GM21737 (cell line): Measurements from ENCODE around the gene CLTA.

ENCODE experiments used
- ATAC-seq: cut with Tn5 transposase; IDR thresholded peaks from one replicate; pipeline ENCODE4 v1.9.1; 2021; ENCODE audit warnings: mild to moderate bottlenecking, moderate library complexity; ENCODE audit not compliant: unreplicated experiment

CLTA gene, protein sequence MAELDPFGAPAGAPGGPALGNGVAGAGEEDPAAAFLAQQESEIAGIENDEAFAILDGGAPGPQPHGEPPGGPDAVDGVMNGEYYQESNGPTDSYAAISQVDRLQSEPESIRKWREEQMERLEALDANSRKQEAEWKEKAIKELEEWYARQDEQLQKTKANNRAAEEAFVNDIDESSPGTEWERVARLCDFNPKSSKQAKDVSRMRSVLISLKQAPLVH

DNA sequence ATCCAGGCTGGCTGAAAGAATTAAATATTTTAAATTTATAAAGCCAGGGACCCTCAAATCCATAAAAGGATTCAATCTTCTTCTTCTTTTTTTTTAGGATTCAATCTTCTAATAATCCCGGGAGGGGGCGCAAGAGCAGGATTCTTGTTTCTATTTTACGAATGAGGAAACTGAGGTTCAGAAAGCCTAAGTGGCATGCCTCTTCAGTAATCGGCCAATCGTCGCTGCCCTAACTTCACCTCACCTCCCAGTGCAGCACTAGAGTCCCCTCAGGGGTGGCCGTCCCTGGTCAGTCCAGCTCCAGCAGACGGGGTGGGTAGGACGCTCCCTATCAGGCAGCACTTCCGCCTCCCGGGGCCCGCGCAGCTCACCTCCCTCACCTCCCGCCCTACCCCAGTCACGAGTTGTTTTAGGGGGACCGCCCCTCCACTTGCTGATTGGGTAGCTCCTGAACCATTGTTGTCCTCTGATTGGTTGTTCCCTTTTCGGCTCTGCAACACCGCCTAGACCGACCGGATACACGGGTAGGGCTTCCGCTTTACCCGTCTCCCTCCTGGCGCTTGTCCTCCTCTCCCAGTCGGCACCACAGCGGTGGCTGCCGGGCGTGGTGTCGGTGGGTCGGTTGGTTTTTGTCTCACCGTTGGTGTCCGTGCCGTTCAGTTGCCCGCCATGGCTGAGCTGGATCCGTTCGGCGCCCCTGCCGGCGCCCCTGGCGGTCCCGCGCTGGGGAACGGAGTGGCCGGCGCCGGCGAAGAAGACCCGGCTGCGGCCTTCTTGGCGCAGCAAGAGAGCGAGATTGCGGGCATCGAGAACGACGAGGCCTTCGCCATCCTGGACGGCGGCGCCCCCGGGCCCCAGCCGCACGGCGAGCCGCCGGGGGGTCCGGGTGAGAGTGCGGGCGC, at the start of gene CLTA:
TSS of gene CLTA (plus strand) at position 534 of the 902 bp plus-strand sequence. CDS start at position 670, 136 bp downstream.
- peak; percentile 93 for ATAC-seq

DNA sequence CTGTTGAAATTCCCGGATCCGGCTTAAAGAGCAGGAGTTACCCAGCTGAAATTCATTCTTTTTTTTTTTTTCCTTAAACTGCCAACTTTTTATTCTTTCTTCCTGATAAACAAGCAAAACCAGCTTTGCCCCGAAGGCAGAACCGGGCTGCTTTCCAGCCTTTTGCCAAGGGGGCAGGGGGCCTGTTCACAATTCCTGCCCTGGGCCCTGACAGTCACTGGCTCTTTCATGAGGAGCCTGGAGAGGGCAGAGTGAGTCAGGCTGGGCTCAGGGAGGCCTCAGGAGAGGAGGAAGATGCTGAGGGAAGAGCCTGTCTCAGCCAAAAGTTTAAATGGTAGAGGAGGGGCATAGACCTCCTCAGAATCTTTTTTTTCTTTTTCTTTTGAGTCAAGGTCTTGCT, 49.4 kb upstream of the CLTA start:
- no peak for ATAC-seq

DNA sequence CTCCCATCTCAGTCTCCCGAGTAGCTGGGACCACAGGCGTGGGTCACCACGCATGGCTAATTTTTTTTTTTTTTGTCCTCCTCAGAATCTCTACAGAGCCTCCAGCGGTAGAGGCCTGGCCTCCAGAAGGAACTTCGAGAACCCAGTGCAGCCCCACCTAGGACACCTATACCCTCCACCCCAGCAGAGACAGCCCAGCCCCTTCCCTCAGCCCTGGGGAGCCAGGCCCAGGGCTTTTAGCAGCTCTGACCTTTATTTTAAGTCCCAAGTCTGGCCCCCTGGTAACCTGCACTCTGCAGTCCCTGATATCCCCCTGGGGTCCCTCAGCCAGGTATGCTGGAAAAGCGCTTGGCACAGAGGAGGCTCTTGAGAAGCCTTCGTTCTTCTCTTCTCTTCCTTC, 49.0 kb upstream of the CLTA start:
- ATAC-seq: no peak

DNA sequence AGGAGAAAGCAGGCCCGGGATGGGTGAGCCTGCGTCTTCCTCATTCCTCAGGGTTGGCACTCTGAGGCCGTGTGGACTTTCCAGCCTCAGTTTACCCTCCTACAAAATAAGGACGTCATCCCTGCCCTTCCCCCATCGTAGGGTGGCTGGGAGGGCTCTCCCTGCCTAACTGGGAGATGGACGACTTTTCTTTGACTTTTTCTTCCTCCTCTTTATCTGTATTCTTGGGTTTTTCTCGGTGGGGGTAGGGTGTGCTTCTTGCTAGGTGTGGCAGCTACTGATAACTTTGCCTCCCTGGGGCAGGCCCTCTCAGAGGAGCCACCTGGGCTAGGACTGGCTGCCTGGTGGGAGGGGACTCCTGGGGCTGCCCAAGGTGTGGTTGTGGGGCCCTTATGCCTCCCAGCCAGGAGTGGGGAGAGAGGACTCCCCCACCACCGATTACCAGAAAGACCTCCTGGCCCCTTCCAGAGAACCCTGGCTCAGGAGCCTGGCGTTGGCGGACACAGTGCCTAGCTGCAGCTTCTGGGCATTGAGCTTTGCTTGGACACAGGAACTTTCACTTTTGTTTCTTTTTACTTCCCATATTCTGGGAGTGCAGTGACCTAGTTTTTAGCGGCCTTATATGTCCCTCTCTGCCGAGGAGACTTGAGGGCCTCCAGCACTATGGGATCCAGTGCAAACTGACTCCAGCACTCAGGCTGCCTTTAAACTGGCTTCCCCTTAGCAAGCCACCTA, 48.0 kb upstream of the CLTA start:
- no peak for ATAC-seq

DNA sequence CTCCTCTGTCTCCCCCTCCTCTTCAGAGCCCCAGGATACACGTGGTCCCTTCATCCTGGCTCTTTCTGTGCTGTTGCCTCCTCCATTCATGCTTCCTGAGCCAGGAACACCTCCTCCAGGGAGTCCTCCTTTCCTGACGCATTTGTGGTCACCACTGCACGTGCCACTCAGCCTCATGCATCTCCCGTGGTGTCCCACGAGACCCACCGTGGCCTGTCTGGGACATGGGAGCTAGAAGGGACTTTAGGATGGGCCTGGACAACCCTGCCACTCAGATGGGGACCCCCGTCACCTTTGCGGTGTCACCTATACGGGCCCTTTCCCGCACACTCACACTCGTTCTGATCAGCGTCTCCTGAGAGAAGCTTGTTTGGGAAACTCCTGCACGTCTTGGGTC, 47.5 kb upstream of the CLTA start:
- no peak for ATAC-seq

DNA sequence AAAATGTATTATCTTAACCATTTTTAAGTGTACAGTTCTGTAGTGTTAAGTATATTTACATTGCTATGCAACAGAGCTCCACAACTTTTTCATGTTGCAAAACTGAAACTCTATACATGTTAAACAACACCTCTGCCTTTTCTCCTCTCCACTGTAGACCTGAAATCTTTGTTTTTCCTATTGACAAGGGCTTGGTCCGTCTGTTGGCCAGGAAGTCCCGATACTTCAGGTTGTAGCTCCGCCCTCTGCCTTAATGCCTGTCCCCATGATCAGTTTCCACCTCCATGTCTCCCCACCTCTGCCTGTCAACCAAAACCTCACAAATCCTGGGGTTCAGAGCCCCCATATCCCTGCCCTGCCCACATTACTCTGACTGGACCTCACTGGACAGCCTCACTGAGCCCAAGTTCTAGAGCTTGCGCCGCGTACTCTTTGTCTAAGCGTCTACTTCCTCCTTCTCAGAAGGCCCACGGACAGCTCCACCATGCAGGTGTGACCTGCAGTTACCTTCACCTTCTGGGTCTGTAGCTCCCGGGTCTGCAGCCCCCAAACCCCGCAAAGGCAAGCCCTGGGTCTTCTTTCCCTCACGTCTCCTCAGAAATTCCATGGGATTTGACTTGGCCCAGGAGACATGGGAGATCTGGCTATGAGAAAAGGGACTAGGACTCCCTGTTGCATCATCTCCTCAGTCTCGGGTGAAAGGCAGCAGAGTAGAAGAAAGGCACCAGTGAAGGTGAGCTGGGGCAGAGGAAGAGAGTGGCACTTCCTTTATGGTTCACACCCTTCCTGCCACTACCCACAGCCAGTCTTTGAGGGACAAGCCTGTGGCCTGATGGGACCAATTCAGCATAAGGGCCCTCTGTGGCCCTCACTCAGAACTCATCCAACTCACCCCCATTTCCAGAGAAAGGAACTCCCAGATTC, 46.1 kb upstream of the CLTA start:
- no peak for ATAC-seq

DNA sequence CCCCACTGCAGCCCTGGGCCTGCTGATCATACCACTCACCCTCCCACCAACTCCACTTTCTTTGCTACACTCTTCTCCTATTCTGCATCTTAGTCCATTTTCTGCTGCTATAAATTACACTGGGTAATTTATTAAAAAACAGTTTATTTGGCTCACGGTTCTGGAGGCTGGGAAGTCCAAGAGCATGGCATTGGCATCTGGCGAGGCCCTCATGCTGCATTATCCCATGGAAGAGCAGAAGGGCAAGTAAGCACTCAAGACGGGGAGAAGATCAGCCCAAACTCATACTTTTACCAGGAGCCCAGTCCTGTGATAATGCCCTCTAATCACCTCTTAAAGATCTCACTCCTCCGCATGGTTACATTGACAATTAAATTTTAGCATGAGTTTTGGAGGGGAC, 44.8 kb upstream of the CLTA start:
- ATAC-seq: no peak

DNA sequence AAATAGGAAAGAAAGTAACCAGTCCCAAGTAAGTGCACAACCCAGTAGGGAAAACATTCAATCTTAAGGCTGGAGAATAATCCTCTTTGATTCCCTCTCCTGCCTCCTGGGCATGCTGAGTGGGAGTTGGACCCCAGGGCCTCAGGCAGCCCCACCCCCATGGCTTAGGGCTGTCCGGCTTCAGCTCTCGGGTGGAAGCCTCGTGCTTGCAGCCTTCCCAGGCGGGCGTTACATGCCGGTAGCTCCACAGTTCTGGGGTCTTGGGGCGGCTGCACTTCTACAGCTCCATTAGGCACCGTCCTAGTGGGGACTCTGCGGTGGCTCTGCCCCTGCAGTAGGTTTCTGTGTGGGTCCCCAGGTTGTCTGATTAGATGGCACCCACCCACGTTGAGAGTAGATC, 44.1 kb upstream of the CLTA start:
- ATAC-seq: no peak

DNA sequence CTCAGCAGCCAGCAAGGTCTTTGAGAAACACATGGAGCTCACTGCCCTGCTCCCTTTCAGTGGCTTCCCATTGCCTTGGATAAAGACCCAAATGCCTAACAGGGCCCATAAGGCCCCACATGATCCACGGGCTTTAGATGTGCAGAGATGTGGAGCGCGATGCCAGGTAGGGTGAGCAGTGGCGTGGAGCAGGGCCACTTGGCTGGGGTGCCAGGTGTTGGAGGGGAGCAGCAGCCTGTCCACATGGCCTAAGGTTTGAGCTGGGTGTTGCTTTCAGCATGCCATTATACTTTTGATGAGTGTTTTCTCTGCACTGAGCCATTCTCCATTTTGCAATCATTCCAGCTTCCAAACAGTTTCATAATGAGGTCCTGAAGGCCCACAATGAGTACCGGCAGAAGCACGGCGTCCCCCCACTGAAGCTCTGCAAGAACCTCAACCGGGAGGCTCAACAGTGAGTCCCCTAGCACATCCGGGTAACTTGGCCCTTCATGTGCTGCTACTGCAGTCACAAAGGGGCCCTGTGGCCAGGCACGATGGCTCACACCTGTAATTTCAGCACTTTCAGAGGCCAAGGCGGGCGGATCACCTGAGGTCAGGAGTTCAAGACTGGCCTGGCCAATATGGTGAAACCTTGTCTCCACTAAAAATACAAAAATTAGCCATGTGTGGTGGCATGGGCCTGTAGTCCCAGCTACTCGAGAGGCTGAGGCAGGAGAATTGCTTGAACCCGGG, 43.1 kb upstream of the CLTA start:
- ATAC-seq: no peak

DNA sequence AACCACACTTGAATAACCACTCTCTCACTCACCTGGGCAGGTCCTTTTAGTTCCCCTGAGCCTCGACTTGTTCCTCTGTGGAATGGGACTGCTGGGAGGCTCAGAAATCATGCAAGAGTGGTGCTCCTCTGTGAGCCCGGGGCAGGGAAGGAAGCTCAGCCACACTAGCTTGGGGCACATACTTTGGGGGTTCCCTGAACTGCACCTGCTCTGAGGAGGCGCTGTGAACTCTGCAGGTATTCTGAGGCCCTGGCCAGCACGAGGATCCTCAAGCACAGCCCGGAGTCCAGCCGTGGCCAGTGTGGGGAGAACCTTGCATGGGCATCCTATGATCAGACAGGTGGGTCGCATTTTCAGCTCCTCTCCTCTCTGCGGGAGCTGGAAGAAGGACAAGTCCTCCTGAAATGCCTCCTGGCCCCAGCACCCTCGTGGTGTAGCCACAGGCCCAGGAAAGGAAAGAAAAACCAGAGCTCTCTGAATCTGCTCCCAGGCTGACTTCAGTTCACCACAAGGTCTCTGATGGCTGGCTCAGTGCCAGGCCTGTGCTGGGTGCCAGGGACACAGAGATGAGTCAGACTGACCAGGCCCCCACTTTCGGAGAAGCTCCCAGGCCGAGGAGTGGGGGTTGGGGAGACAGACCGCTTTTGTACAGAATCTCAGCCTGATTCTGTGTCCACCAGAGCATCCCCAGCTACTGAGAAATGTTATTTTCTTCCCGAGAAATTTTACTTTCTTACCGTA, 42.2 kb upstream of the CLTA start:
- no peak for ATAC-seq

DNA sequence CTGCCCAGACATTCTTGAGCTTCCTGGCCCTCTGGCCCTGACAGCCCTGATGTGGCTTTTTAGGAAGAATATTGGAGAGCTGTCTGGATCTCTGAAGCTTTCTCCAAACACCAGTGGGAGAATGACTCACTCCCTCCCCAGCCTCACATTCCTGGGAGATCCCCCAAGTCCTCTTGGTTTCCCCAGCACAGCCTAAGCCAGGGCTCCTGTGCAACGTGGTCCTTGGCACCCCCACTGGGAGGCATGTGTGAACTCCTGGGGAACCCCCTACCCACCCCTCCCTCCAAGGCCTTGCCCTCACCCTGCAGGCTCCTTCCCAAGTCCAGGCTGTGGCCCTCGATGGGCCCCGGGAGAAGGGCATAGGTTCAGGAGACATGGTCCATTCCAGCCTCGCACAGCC, 41.5 kb upstream of the CLTA start:
- ATAC-seq: no peak

DNA sequence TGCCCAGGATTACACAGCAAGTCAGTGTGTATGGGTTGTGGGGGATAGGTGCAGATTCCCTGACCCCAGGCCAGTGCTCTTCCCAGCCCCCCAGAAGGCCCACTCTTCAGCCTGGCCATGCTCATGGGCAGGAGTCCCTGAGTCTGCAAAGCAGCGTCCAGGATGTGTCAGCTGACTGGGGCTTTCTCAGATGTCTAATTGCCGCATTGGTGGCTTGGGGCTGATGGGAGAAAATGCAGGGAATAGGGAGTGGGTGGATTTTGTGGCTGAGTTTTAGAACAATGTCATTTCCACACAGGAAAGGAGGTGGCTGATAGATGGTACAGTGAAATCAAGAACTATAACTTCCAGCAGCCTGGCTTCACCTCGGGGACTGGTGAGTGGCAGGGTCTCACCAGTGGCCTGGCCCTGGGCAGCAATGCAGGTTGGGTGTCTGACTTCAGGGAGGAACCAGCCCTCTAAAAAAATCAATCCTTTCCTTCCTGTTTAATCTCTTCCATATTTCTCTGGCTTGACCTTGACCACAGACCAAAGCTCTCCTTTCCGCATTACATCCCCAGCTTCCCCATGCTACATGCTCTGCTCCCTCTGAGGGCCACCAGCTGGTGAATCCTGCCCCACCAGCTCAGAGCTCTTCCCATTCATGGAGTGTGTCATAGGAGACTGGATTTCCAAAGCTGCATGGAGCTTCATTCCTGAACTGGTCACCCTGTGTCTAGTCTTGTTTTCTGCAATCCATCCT, 40.0 kb upstream of the CLTA start:
- ATAC-seq: no peak

DNA sequence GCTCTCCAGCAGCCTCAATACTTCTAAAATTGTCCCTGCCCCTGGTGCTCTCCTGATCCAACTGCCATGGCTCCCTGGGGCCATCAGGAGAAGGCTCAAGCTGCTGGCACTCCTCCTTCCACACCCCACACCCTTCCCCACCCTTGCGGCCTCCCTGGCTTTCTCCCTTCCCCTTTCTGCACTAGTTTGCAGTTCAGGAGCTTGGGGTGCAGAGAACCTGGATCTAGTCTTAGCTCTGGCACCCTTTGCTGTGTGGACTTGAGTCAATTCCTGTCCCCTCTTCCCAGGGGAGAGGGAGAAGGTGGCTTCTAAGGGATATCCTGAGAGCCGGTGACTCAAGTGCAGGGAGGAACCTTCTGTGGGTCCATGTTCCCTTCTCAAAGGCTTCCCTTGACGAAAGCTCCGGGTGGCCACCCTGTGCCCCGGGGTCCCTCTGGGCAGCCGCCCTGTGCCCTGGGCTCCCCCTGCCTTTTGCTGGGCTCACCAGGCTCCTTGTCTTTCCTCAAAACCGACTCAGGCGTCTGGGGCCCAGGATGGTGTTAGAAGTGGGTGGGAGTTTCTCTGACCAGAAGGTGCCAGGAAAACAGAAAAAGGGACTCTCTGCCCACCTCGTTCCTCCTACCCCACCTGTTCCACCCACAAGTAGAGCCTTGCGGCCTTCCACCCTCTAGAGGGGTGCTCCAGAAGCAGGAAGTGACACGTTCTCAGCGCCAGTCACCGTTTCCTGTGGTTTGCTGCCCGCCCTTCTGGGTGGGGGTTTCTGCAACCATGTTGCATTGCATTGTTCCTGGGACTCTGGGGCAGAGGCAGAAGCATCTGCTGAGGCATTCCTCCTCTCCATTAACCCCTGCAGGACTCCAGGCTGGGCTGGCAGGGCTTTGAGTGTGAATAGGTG, 39.2 kb upstream of the CLTA start:
- ATAC-seq: peak; percentile 81

DNA sequence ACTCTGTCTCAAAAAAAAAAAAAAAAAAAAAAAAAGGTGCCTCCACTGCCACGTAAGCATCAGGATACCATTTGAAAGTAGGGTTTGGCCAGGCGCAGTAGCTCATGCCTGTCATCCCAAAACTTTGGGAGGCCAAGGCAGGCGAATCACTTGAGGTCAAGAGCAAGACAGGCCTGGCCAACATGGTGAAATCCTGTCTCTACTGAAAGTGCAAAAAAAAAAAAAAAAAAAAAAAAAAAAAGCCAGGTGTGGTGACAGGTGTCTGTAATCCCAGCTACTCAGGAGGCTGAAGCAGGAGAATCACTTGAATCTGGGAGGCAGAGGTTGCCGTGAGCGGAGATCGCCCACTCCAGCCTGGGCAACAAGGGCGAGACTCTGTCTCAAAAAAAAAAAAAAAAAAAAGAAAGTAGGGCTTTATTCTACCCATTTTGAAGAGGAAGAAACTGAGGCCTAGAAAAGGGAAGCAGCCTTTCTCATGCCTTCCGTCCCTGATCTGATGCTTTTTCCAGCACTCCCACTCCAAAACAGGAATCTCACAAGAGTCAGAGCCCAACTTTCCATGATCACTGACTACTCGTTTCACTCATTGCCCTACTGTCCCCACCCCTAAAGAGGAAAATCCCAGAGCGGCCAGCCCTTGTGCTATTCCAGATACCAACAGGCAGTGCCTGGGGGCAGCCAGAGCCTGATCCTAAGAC, 37.8 kb upstream of the CLTA start:
- no peak for ATAC-seq

DNA sequence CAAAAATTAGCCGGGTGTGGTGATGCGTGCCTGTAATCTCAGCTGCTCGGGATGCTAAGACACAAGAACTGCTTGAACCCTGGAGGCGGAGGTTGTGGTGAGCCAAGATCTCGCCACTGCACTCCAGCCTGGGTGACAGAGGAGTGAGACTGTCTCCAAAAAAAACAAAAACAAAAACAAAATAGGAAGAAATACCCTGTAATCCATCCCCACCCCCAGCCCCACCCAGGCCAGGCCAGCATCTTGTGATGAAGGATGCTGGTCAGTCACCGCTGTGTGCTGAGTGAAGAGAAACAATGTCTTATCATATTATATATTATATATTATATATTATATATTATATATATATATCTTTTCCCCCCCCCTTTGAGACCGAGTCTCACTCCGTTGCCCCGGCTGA, 37.0 kb upstream of the CLTA start:
- ATAC-seq: no peak

DNA sequence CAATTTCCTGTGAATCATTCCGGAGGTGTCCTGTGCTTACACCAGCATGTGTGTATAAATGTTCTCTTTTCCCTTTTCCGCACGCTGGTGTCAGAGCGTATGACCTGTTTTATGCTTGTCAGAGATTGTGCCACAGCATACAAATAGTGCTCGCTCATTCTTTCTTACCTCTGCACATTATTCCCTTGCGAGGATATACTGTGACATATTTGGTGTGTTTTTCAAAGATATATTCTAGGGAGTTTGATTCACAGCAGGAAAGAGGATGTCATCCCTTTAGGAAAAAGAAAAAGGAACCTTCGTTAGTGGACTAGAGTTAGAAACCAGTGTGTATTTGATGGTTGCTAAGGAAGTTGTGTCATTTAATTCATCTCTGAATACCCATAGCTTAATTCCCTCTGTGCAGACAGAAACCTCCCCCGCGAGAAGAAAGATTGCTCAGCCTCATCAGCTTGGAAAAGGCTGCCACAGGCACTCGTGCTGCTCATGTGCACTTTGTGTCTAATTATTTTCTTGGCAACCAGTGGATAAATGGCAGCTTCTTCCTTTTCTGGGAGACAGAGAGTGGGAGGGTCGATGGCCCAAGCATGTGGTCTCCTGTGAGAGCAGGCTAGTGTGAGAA, 36.3 kb upstream of the CLTA start:
- ATAC-seq: no peak

DNA sequence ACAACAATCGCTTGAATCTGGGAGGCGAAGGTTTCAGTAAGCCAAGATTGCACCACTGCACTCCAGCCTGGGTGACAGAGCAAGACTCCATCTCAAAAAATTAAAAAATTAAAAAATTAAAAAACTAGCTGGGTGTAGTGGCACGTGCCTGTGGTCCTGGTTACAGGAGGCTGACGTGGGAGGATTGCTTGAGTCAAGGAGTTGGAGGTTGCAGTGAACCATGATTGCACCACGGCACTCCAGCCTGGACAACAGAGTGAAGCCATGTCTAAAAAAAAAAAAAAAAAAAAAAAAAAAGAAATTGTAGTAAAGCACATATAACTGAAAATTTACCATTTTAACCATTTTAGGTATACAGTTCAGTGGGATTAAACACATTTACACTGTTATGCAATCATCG, 34.6 kb upstream of the CLTA start:
- ATAC-seq: no peak
